Measurements from ENCODE around the gene ARMH4.

ARMH4 gene

GRCh38 chr14:58027904-58028303, 124.1 kb downstream of the ARMH4 start:
- Histone ChIP-seq H3K4me3 (ENCODE audit: low read depth, low read length) (no peak overlapping the region), H3K9me3 (ENCODE audit: control insufficient read depth, insufficient read depth, low read length) (no peaks in the 10 kb centered on the region), H3K27me3 (ENCODE audit: control insufficient read depth, insufficient read depth, low read length) (no peaks in the 10 kb centered on the region), H3K9ac (ENCODE audit: low read depth, low read length) (no peak overlapping the region), H3K27ac (ENCODE audit: low read depth, low read length) (no peak overlapping the region), H3K36me3 (ENCODE audit: control insufficient read depth, insufficient read depth, low read length) (no peaks in the 10 kb centered on the region), H3K4me1 (ENCODE audit: control insufficient read depth, insufficient read depth, low read length) (no peaks in the 10 kb centered on the region)

- H3K27me3 ChIP-seq (ENCODE audit: control insufficient read depth, insufficient read depth, low read length): no peaks in the 10 kb centered on the region
- no peaks in the 10 kb centered on the region for H3K4me1 ChIP-seq (ENCODE audit: control insufficient read depth, insufficient read depth, low read length)
- no peak overlapping the region for H3K4me3 ChIP-seq (ENCODE audit: low read depth, low read length)
- no peak overlapping the region for H3K9ac ChIP-seq (ENCODE audit: low read depth, low read length)
- no peaks in the 10 kb centered on the region for H3K9me3 ChIP-seq (ENCODE audit: control insufficient read depth, insufficient read depth, low read length)
- H3K27ac ChIP-seq (ENCODE audit: low read depth, low read length): no peak overlapping the region
- H3K36me3 ChIP-seq (ENCODE audit: control insufficient read depth, insufficient read depth, low read length): no peaks in the 10 kb centered on the region
Observed at GRCh38 chr14:58026967-58027366, 125.0 kb downstream of the ARMH4 start.

- no peak overlapping the region for H3K27ac ChIP-seq (ENCODE audit: low read depth, low read length)
- no peaks in the 10 kb centered on the region for H3K9me3 ChIP-seq (ENCODE audit: control insufficient read depth, insufficient read depth, low read length)
- H3K4me3 ChIP-seq (ENCODE audit: low read depth, low read length): no peak overlapping the region
- no peak overlapping the region for H3K9ac ChIP-seq (ENCODE audit: low read depth, low read length)
- H3K4me1 ChIP-seq (ENCODE audit: control insufficient read depth, insufficient read depth, low read length): no peaks in the 10 kb centered on the region
- no peaks in the 10 kb centered on the region for H3K36me3 ChIP-seq (ENCODE audit: control insufficient read depth, insufficient read depth, low read length)
- no peaks in the 10 kb centered on the region for H3K27me3 ChIP-seq (ENCODE audit: control insufficient read depth, insufficient read depth, low read length)
Observed at GRCh38 chr14:58026219-58026618, 125.8 kb downstream of the ARMH4 start.

GRCh38 chr14:58014778-58015177, 137.2 kb downstream of the ARMH4 start:
- no peaks in the 10 kb centered on the region for H3K36me3 ChIP-seq (ENCODE audit: control insufficient read depth, insufficient read depth, low read length)
- H3K4me1 ChIP-seq (ENCODE audit: control insufficient read depth, insufficient read depth, low read length): no peaks in the 10 kb centered on the region
- no peak overlapping the region for H3K27ac ChIP-seq (ENCODE audit: low read depth, low read length)
- no peaks in the 10 kb centered on the region for H3K9me3 ChIP-seq (ENCODE audit: control insufficient read depth, insufficient read depth, low read length)
- no peaks in the 10 kb centered on the region for H3K27me3 ChIP-seq (ENCODE audit: control insufficient read depth, insufficient read depth, low read length)
- no peak overlapping the region for H3K4me3 ChIP-seq (ENCODE audit: low read depth, low read length)
- no peak overlapping the region for H3K9ac ChIP-seq (ENCODE audit: low read depth, low read length)

GRCh38 chr14:58002618-58003017, 149.4 kb downstream of the ARMH4 start:
- H3K27ac ChIP-seq (ENCODE audit: low read depth, low read length): no peak overlapping the region
- no peaks in the 10 kb centered on the region for H3K4me1 ChIP-seq (ENCODE audit: control insufficient read depth, insufficient read depth, low read length)
- no peaks in the 10 kb centered on the region for H3K36me3 ChIP-seq (ENCODE audit: control insufficient read depth, insufficient read depth, low read length)
- no peak overlapping the region for H3K9ac ChIP-seq (ENCODE audit: low read depth, low read length)
- H3K4me3 ChIP-seq (ENCODE audit: low read depth, low read length): no peak overlapping the region
- H3K9me3 ChIP-seq (ENCODE audit: control insufficient read depth, insufficient read depth, low read length): no peaks in the 10 kb centered on the region
- no peaks in the 10 kb centered on the region for H3K27me3 ChIP-seq (ENCODE audit: control insufficient read depth, insufficient read depth, low read length)

- no peak overlapping the region for H3K4me3 ChIP-seq (ENCODE audit: low read depth, low read length)
- H3K4me1 ChIP-seq (ENCODE audit: control insufficient read depth, insufficient read depth, low read length): no peaks in the 10 kb centered on the region
- H3K27ac ChIP-seq (ENCODE audit: low read depth, low read length): no peak overlapping the region
- no peaks in the 10 kb centered on the region for H3K9me3 ChIP-seq (ENCODE audit: control insufficient read depth, insufficient read depth, low read length)
- H3K36me3 ChIP-seq (ENCODE audit: control insufficient read depth, insufficient read depth, low read length): no peaks in the 10 kb centered on the region
- H3K27me3 ChIP-seq (ENCODE audit: control insufficient read depth, insufficient read depth, low read length): no peaks in the 10 kb centered on the region
- H3K9ac ChIP-seq (ENCODE audit: low read depth, low read length): no peak overlapping the region
Observed at GRCh38 chr14:57999979-58000378, 152.0 kb downstream of the ARMH4 start.

- H3K27ac ChIP-seq (ENCODE audit: low read depth, low read length): no peak overlapping the region
- no peak overlapping the region for H3K4me3 ChIP-seq (ENCODE audit: low read depth, low read length)
- H3K9ac ChIP-seq (ENCODE audit: low read depth, low read length): no peak overlapping the region
- no peaks in the 10 kb centered on the region for H3K4me1 ChIP-seq (ENCODE audit: control insufficient read depth, insufficient read depth, low read length)
- no peaks in the 10 kb centered on the region for H3K27me3 ChIP-seq (ENCODE audit: control insufficient read depth, insufficient read depth, low read length)
- H3K36me3 ChIP-seq (ENCODE audit: control insufficient read depth, insufficient read depth, low read length): no peaks in the 10 kb centered on the region
- H3K9me3 ChIP-seq (ENCODE audit: control insufficient read depth, insufficient read depth, low read length): no peaks in the 10 kb centered on the region
Observed at GRCh38 chr14:57999471-57999870, 152.5 kb downstream of the ARMH4 start.

GRCh38 chr14:57998766-57999165, 153.2 kb downstream of the ARMH4 start:
- H3K9ac ChIP-seq (ENCODE audit: low read depth, low read length): no peak overlapping the region
- no peaks in the 10 kb centered on the region for H3K4me1 ChIP-seq (ENCODE audit: control insufficient read depth, insufficient read depth, low read length)
- no peaks in the 10 kb centered on the region for H3K27me3 ChIP-seq (ENCODE audit: control insufficient read depth, insufficient read depth, low read length)
- H3K9me3 ChIP-seq (ENCODE audit: control insufficient read depth, insufficient read depth, low read length): no peaks in the 10 kb centered on the region
- H3K4me3 ChIP-seq (ENCODE audit: low read depth, low read length): no peak overlapping the region
- H3K36me3 ChIP-seq (ENCODE audit: control insufficient read depth, insufficient read depth, low read length): no peaks in the 10 kb centered on the region
- no peak overlapping the region for H3K27ac ChIP-seq (ENCODE audit: low read depth, low read length)

- Histone ChIP-seq H3K4me1 (ENCODE audit: control insufficient read depth, insufficient read depth, low read length) (peaks cover 2% of the 10 kb centered on the region; the same call in 1 of the 2 replicates), H3K9ac (ENCODE audit: low read depth, low read length) (no peak overlapping the region), H3K9me3 (ENCODE audit: control insufficient read depth, insufficient read depth, low read length) (no peaks in the 10 kb centered on the region), H3K36me3 (ENCODE audit: control insufficient read depth, insufficient read depth, low read length) (no peaks in the 10 kb centered on the region), H3K27ac (ENCODE audit: low read depth, low read length) (no peak overlapping the region), H3K4me3 (ENCODE audit: low read depth, low read length) (no peak overlapping the region), H3K27me3 (ENCODE audit: control insufficient read depth, insufficient read depth, low read length) (no peaks in the 10 kb centered on the region)
Observed at GRCh38 chr14:57991353-57991752, 160.7 kb downstream of the ARMH4 start.

- no peak overlapping the region for H3K9ac ChIP-seq (ENCODE audit: low read depth, low read length)
- no peaks in the 10 kb centered on the region for H3K27me3 ChIP-seq (ENCODE audit: control insufficient read depth, insufficient read depth, low read length)
Observed at GRCh38 chr14:57988445-57988844, 163.6 kb downstream of the ARMH4 start.

GRCh38 chr14:57987596-57988300, 164.3 kb downstream of the ARMH4 start:
- Histone ChIP-seq H3K9me3 (ENCODE audit: control insufficient read depth, insufficient read depth, low read length) (no peaks in the 10 kb centered on the region), H3K4me3 (ENCODE audit: low read depth, low read length) (no peak overlapping the region), H3K27me3 (ENCODE audit: control insufficient read depth, insufficient read depth, low read length) (no peaks in the 10 kb centered on the region), H3K4me1 (ENCODE audit: control insufficient read depth, insufficient read depth, low read length) (peaks cover 2% of the 10 kb centered on the region; the same call in 1 of the 2 replicates), H3K36me3 (ENCODE audit: control insufficient read depth, insufficient read depth, low read length) (no peaks in the 10 kb centered on the region), H3K9ac (ENCODE audit: low read depth, low read length) (peak overlapping the region; percentile 25; the same call in 1 of the 2 replicates), H3K27ac (ENCODE audit: low read depth, low read length) (no peak overlapping the region)

More at GRCh38 chr14:57988445-57988844, 163.6 kb downstream of the ARMH4 start:
- peaks cover 2% of the 10 kb centered on the region; the same call in 1 of the 2 replicates for H3K4me1 ChIP-seq (ENCODE audit: control insufficient read depth, insufficient read depth, low read length)
- no peak overlapping the region for H3K4me3 ChIP-seq (ENCODE audit: low read depth, low read length)
- no peak overlapping the region for H3K27ac ChIP-seq (ENCODE audit: low read depth, low read length)
- no peaks in the 10 kb centered on the region for H3K9me3 ChIP-seq (ENCODE audit: control insufficient read depth, insufficient read depth, low read length)
- no peaks in the 10 kb centered on the region for H3K36me3 ChIP-seq (ENCODE audit: control insufficient read depth, insufficient read depth, low read length)
